HCT116 (cell line): Measurements from ENCODE around the gene FGB. TPM values are rescaled to one million over a fixed set of nuclear protein-coding genes. Genes with fewer than 3 reads are reported as not detected.

Experiments used
- ATAC-seq: fragments of 200-7000 bp; cut with Tn5 transposase; 2 replicates; pipeline ENCODE4 v1.9.1; 2020; ENCODE audit warnings: mild to moderate bottlenecking, moderate library complexity
- BruUV-seq: library from RNA; stranded (reverse); fragments of 400-500 nt; replicated peaks from 2 replicates; lab custom pipeline; 2021; lab: Mats Ljungman, UMichigan
- CTCF ChIA-PET: fragments of 300-600 bp; sonication (Branson Sonifier 250); formaldehyde crosslinking; loops from one replicate; lab custom pipeline; 2021; ENCODE audit warnings: antibody characterized with exemption; lab: Charles Lee
- POLR2A ChIA-PET: fragments of 300-600, 350-600 bp; sonication (Branson Sonifier 250); formaldehyde crosslinking; loops from one replicate; lab custom pipeline; 2021; ENCODE audit warnings: antibody characterized with exemption; lab: Charles Lee
- RAD21 ChIA-PET, 2 experiments: fragments of 300-600 bp; sonication (Branson Sonifier 250); formaldehyde crosslinking; loops; one replicate each; lab custom pipeline; 2023; ENCODE audit warnings: low total read pairs in 2 of 2; ENCODE audit not compliant: uncharacterized antibody in 2 of 2, unreplicated experiment in 2 of 2, low non-redundant PET in 1 of 2; lab: Charles Lee
- DNase-seq: peaks from one replicate; pipeline ENCODE4 v3.0.0-alpha.2; 2010; ENCODE audit warnings: low read depth, low spot score
- H2AFZ ChIP-seq: fragments of 200-600 bp; shearing (Covaris generic), sonication (generic); 2 replicates; pipeline ENCODE4 v1.6.1; 2017; ENCODE audit warnings: low read depth, mixed run types, mixed read lengths, antibody characterized with exemption, low read length; ENCODE audit not compliant: poor library complexity, severe bottlenecking
- H3K27ac ChIP-seq: 2 replicates; pipeline ENCODE4 v1.5.1; 2012; ENCODE audit warnings: low read depth, low read length
- H3K27me3 ChIP-seq: fragments of 200-600 bp; sonication (generic); 2 replicates; pipeline ENCODE4 v1.6.1; 2016; ENCODE audit warnings: mixed run types, low read length, mixed read lengths; ENCODE audit not compliant: insufficient read depth
- H3K36me3 ChIP-seq, 2 experiments: fragments of 200-500 bp in 1 of 2; fragments of 200-600 bp in 1 of 2; sonication (Bioruptor generic) in 1 of 2; sonication (generic) in 1 of 2; 2 replicates each; pipeline versions ENCODE4 v1.5.1 to v1.6.1; 2014 to 2016; ENCODE audit warnings: low read length in 2 of 2, inconsistent platforms in 1 of 2, mixed read lengths in 1 of 2, mixed run types in 1 of 2; ENCODE audit not compliant: insufficient read depth in 2 of 2, control insufficient read depth in 1 of 2
- H3K4me1 ChIP-seq, 2 experiments: fragments of 200-600 bp in 1 of 2; sonication (generic) in 1 of 2; 2 replicates each; pipeline versions ENCODE4 v1.5.1 to v1.6.1; 2012 to 2017; ENCODE audit warnings: low read length in 2 of 2, inconsistent platforms in 1 of 2, mild to moderate bottlenecking in 1 of 2, mixed read lengths in 1 of 2, mixed run types in 1 of 2, moderate library complexity in 1 of 2; ENCODE audit not compliant: insufficient read depth in 2 of 2, control insufficient read depth in 1 of 2
- H3K4me2 ChIP-seq: fragments of 200-600 bp; sonication (generic); 2 replicates; pipeline ENCODE4 v1.6.1; 2017; ENCODE audit warnings: mixed run types, low read length, mixed read lengths
- H3K4me3 ChIP-seq, 2 experiments: fragments of 200-600 bp in 1 of 2; sonication (generic) in 1 of 2; replicated peaks in 1 of 2; 2 replicates each; pipeline ENCODE4 v1.5.1; 2011 to 2016; ENCODE audit warnings: low read length in 2 of 2, control low read depth in 1 of 2, low read depth in 1 of 2, mild to moderate bottlenecking in 1 of 2, mixed read lengths in 1 of 2, mixed run types in 1 of 2
- H3K79me2 ChIP-seq: fragments of 200-600 bp; sonication (generic); 2 replicates; pipeline ENCODE4 v1.6.1; 2017; ENCODE audit warnings: mild to moderate bottlenecking, mixed run types, low read length, moderate library complexity, mixed read lengths; ENCODE audit not compliant: insufficient read depth
- H3K9ac ChIP-seq: fragments of 200-600 bp; sonication (generic); 2 replicates; pipeline ENCODE4 v1.6.1; 2016; ENCODE audit warnings: low read length, mixed read lengths
- H3K9me2 ChIP-seq: fragments of 200-600 bp; sonication (generic), shearing (Covaris generic); 2 replicates; pipeline ENCODE4 v1.6.1; 2017; ENCODE audit warnings: mixed run types, mild to moderate bottlenecking, moderate library complexity; ENCODE audit not compliant: insufficient read depth
- H3K9me3 ChIP-seq, 2 experiments: fragments of 200-500 bp in 1 of 2; fragments of 200-600 bp in 1 of 2; sonication (Bioruptor generic) in 1 of 2; sonication (generic) in 1 of 2; 2 replicates each; pipeline ENCODE4 v1.6.1; 2014 to 2017; ENCODE audit warnings: low read length in 2 of 2, mixed read lengths in 2 of 2, inconsistent platforms in 1 of 2, low read depth in 1 of 2, mild to moderate bottlenecking in 1 of 2, mixed run types in 1 of 2, moderate library complexity in 1 of 2; ENCODE audit not compliant: control insufficient read depth in 1 of 2, insufficient read depth in 1 of 2
- H4K20me1 ChIP-seq: fragments of 200-600 bp; sonication (generic), shearing (Covaris generic); 2 replicates; pipeline ENCODE4 v1.6.1; 2017; ENCODE audit warnings: mixed run types, mild to moderate bottlenecking, moderate library complexity; ENCODE audit not compliant: insufficient read depth
- CBX3 ChIP-seq: IDR thresholded peaks from 2 replicates; pipeline ENCODE4 v1.6.1; 2012; ENCODE audit warnings: low read depth
- ELF1 ChIP-seq: IDR thresholded peaks from 2 replicates; pipeline ENCODE4 v1.6.1; 2012; ENCODE audit warnings: low read depth, borderline replicate concordance
- EZH2 ChIP-seq: fragments of 200-600 bp; sonication (generic); IDR thresholded peaks from 2 replicates; pipeline ENCODE4 v1.6.1; 2017; ENCODE audit warnings: antibody characterized with exemption, mixed run types
- RAD21 ChIP-seq: IDR thresholded peaks from 2 replicates; pipeline ENCODE4 v1.6.1; 2012; ENCODE audit warnings: low read depth, mild to moderate bottlenecking
- REST ChIP-seq: IDR thresholded peaks from 2 replicates; pipeline ENCODE4 v1.6.1; 2012; ENCODE audit warnings: low read depth
- SIN3A ChIP-seq: IDR thresholded peaks from 2 replicates; pipeline ENCODE4 v1.6.1; 2012; ENCODE audit warnings: low read depth
- ZNF274 ChIP-seq: fragments of 200-500 bp; sonication (Bioruptor generic); IDR thresholded peaks from 2 replicates; pipeline ENCODE4 v1.6.1; 2014; ENCODE audit warnings: mild to moderate bottlenecking, low read depth, low read length, inconsistent platforms
- intact Hi-C: fragments of 100-400 bp; cut with micrococcal nuclease; formaldehyde crosslinking; loops from 2 replicates; pipeline ENCODE4 v1.10.0; 2022
- total RNA-seq: library from RNA; stranded (reverse); gene quantifications from one replicate; pipeline ENCODE4 v1.2.1, GENCODE V29; 2021; ENCODE audit not compliant: unreplicated experiment

Gene FGB
- total RNA-seq, 1 experiment from 2014 or later: 2.0 TPM

- Histone ChIP-seq H3K9me3 (no peaks in the 10 kb centered on the region), H3K4me1 (no peaks in the 10 kb centered on the region), H3K4me3 (no peak within 1 kb of the TSS), H3K27me3 (no peaks in the 10 kb centered on the region), H3K36me3 (no peaks in the 10 kb centered on the region), H3K9me2 (no peaks in the 10 kb centered on the region), H2AFZ (no peak within 1 kb of the TSS), H3K4me2 (no peak within 1 kb of the TSS), H3K9ac (no peak within 1 kb of the TSS), H3K79me2 (no peaks in the 10 kb centered on the region), H3K27ac (no peak within 1 kb of the TSS), H4K20me1 (no peaks in the 10 kb centered on the region)
- BruUV-seq: no TSS peak
- ChIA-PET RAD21 (no interaction called here), POLR2A (no interaction called here), CTCF (interaction anchor here (1.4 kb wide), 1 partner anchor 28 kb away, joined by 6 read pairs; no protein-coding TSS in a partner anchor)
- intact Hi-C loops: no loop called here
- ATAC-seq (no peak), DNase-seq (no peak)
- TF ChIP-seq REST: no peak
Measured at GRCh38 chr4:154590329-154591006, 27.7 kb downstream of the FGB start, which contains the start of gene FGA. Gene FGA (minus strand): TSS chr4:154590742. CDS start chr4:154590687, 55 bp downstream.

- no peak for ATAC-seq
- DNase-seq: no peak
- Histone ChIP-seq H3K4me3 (no peak overlapping the region), H3K79me2 (no peaks in the 10 kb centered on the region), H3K9ac (no peak overlapping the region), H3K36me3 (no peaks in the 10 kb centered on the region), H3K27ac (no peak overlapping the region), H3K9me2 (no peaks in the 10 kb centered on the region), H4K20me1 (no peaks in the 10 kb centered on the region), H2AFZ (no peak overlapping the region), H3K27me3 (no peaks in the 10 kb centered on the region), H3K9me3 (no peaks in the 10 kb centered on the region), H3K4me2 (no peak overlapping the region), H3K4me1 (no peaks in the 10 kb centered on the region)
- no TSS peak for BruUV-seq
- ChIA-PET RAD21 (no interaction called here), CTCF (interaction anchor here (2.4 kb wide), 1 partner anchor 32 kb away, joined by 6 read pairs; no protein-coding TSS in a partner anchor), POLR2A (no interaction called here)
- TF ChIP-seq ELF1: no peak
- no peak for TF ChIP-seq RAD21
- TF ChIP-seq ZNF274: no peak
- TF ChIP-seq CBX3: no peak
- no peak for TF ChIP-seq EZH2
- no peak for TF ChIP-seq SIN3A
- intact Hi-C loops: no loop called here
Measured at GRCh38 chr4:154591890-154592289, 29.1 kb downstream of the FGB start.
